HG02870 (cell line): ENCODE data around the gene MFAP4.
A peak's percentile ranks its signal among the peaks of the same experiment; 100 is the strongest.

Experiments used
- ATAC-seq: cut with Tn5 transposase; IDR thresholded peaks from one replicate; pipeline ENCODE4 v1.9.1; 2021; ENCODE audit warnings: mild to moderate bottlenecking, moderate library complexity; ENCODE audit not compliant: unreplicated experiment

Gene MFAP4

GRCh38 chr17:19372866-19373504 is 14.0 kb downstream of the MFAP4 start:
- ATAC-seq = no peak

- ATAC-seq = no peak
Measured at GRCh38 chr17:19372439-19372838, 14.6 kb downstream of the MFAP4 start.

- no peak for ATAC-seq
Measured at GRCh38 chr17:19372011-19372370, 15.0 kb downstream of the MFAP4 start.

GRCh38 chr17:19371259-19372010 is 15.6 kb downstream of the MFAP4 start:
- no peak for ATAC-seq

- no peak for ATAC-seq
Measured at GRCh38 chr17:19370493-19370960, 16.5 kb downstream of the MFAP4 start.

- ATAC-seq = no peak
Measured at GRCh38 chr17:19369846-19370492, 17.0 kb downstream of the MFAP4 start.

GRCh38 chr17:19369107-19369778 is 17.7 kb downstream of the MFAP4 start:
- no peak for ATAC-seq

- ATAC-seq = no peak
Measured at GRCh38 chr17:19368229-19368628, 18.8 kb downstream of the MFAP4 start.

- ATAC-seq = no peak
Measured at GRCh38 chr17:19366637-19366972, 20.4 kb downstream of the MFAP4 start.

- ATAC-seq = no peak
Measured at GRCh38 chr17:19365833-19366636, 21.0 kb downstream of the MFAP4 start.

- no peak for ATAC-seq
Measured at GRCh38 chr17:19365499-19365817, 21.5 kb downstream of the MFAP4 start.

GRCh38 chr17:19364699-19365498 is 22.1 kb downstream of the MFAP4 start:
- no peak for ATAC-seq

- ATAC-seq = no peak
Measured at GRCh38 chr17:19363460-19364035, 23.4 kb downstream of the MFAP4 start.

- ATAC-seq = no peak
Measured at GRCh38 chr17:19363114-19363438, 23.9 kb downstream of the MFAP4 start.

GRCh38 chr17:19362277-19363113 is 24.5 kb downstream of the MFAP4 start, which contains the start of gene B9D1:
B9D1 (minus strand) TSS chr17:19362723; CDS start chr17:19362569, 154 bp downstream.
- peak; percentile 80 for ATAC-seq

GRCh38 chr17:19361944-19362276 is 25.1 kb downstream of the MFAP4 start:
- no peak for ATAC-seq

GRCh38 chr17:19361326-19361725 is 25.7 kb downstream of the MFAP4 start:
- ATAC-seq = no peak

GRCh38 chr17:19360772-19361171 is 26.2 kb downstream of the MFAP4 start:
- ATAC-seq = no peak

GRCh38 chr17:19359856-19360255 is 27.1 kb downstream of the MFAP4 start:
- ATAC-seq = no peak
